Muscle layer of colon (tissue), 2 donors: Measurements from ENCODE around the gene CAP2.
"Not testable (repeated sequence)": the region's sequence is repeated elsewhere in the genome, so short reads cannot be mapped to it uniquely, and the experiment has no call there.

ENCODE experiments used
- H3K27ac ChIP-seq: one replicate; pipeline ENCODE4 v1.7.0; 2013; ENCODE audit warnings: low read depth, mild to moderate bottlenecking, low read length, moderate library complexity
- H3K27me3 ChIP-seq, 2 donors: one replicate each; pipeline ENCODE4 v1.7.0; 2013; ENCODE audit warnings: low read length in 2 of 2, mild to moderate bottlenecking in 2 of 2; ENCODE audit not compliant: insufficient read depth in 2 of 2, control insufficient read depth in 1 of 2
- H3K36me3 ChIP-seq: one replicate; pipeline ENCODE4 v1.7.0; 2013; ENCODE audit warnings: mild to moderate bottlenecking, low read length; ENCODE audit not compliant: insufficient read depth
- H3K4me1 ChIP-seq: one replicate; pipeline ENCODE4 v1.7.0; 2013; ENCODE audit warnings: mild to moderate bottlenecking, low read length; ENCODE audit not compliant: insufficient read depth
- H3K4me3 ChIP-seq, 2 donors: one replicate each; pipeline ENCODE4 v1.7.0; 2013; ENCODE audit warnings: low read length in 2 of 2, low read depth in 1 of 2, mild to moderate bottlenecking in 1 of 2, moderate library complexity in 1 of 2
- H3K9ac ChIP-seq: one replicate; pipeline ENCODE4 v1.7.0; 2013; ENCODE audit warnings: low read length
- H3K9me3 ChIP-seq: one replicate; pipeline ENCODE4 v1.7.0; 2013; ENCODE audit warnings: mild to moderate bottlenecking, low read length
- donor health status: abdominal sarcoma.
- donor health status: Adenocarcinoma of cecum.

Gene CAP2

DNA sequence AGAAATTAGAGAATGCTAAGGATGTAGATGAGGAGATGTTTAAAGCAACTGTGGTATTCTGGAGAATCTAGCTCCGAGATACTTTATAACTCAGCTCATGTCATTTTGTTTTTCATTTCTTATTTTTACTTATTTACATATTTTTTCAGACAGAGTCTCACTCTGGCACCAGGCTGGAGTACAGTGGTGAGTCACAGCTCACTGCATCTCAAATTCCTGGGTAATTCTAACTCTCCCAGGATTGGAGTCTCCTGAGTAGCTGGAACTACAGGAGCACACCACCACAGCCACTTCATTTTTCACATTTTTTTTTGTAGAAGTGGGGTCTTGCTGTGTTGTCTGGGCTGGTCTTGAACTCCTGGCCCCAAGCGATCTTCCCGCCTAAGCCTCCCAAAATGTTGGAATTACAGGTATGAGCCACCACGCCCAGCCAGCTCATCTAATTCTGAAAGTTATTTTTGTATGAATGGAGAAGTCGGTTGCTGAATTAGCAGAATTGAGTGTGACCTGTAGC lies 112.4 kb downstream of the CAP2 start:
- Histone ChIP-seq H3K27me3 (no peaks in the 10 kb centered on the region), H3K4me3 (no peak overlapping the region), H3K36me3 (no peaks in the 10 kb centered on the region), H3K4me1 (peaks cover 21% of the 10 kb centered on the region), H3K27ac (no peak overlapping the region), H3K9me3 (no peaks in the 10 kb centered on the region), H3K9ac (no peak overlapping the region)

- H3K27me3 ChIP-seq = no peaks in the 10 kb centered on the region
- H3K9ac ChIP-seq = no peak overlapping the region
- H3K4me1 ChIP-seq = peaks cover 20% of the 10 kb centered on the region
- H3K4me3 ChIP-seq = no peak overlapping the region
- H3K9me3 ChIP-seq = no peaks in the 10 kb centered on the region
- no peaks in the 10 kb centered on the region for H3K36me3 ChIP-seq
- no peak overlapping the region for H3K27ac ChIP-seq
Observed at GRCh38 chr6:17506531-17506930, 113.1 kb downstream of the CAP2 start.

DNA sequence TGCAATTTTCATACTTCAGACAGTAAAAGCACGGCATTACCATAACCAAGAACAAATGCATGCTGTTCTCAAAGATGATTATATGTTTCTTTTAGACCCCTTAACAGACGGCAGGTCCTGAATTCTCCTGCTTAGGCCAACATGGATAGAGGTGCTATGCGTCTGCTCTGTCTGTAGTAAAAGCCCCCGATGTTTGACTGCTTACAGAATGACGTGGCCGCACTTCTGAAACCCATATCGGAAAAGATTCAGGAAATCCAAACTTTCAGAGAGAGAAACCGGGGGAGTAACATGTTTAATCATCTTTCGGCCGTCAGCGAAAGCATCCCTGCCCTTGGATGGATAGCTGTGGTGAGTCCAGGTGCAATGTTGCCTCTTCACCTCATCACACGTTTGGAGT lies 113.6 kb downstream of the CAP2 start:
- H3K9me3 ChIP-seq = no peaks in the 10 kb centered on the region
- no peaks in the 10 kb centered on the region for H3K27me3 ChIP-seq
- no peaks in the 10 kb centered on the region for H3K36me3 ChIP-seq
- no peak overlapping the region for H3K27ac ChIP-seq
- peaks cover 15% of the 10 kb centered on the region for H3K4me1 ChIP-seq
- H3K4me3 ChIP-seq = no peak overlapping the region
- H3K9ac ChIP-seq = no peak overlapping the region

DNA sequence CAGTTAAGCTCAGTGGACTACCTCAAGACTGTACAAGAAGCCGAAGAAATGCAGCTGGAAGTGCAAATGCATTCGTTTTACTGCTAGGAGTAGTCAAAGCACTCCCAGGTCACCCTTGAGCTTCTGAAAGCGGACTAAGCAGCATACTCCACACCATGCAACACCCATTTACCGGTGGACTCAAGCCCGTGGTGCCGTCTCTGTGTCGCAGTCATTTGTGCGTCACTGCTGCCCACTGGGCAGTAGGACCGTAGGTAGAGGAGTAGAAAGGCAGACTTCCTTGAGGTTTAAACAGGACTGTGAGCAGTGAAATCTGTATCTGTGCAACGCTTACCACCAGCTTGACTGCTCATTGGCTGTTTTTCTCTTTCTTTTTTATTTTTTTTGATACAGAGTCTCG lies 117.7 kb downstream of the CAP2 start:
- Histone ChIP-seq H3K9me3 (no peaks in the 10 kb centered on the region), H3K9ac (no peak overlapping the region), H3K27me3 (no peaks in the 10 kb centered on the region), H3K4me3 (no peak overlapping the region), H3K4me1 (no peaks in the 10 kb centered on the region), H3K36me3 (peaks cover 8% of the 10 kb centered on the region), H3K27ac (no peak overlapping the region)

- Histone ChIP-seq H3K36me3 (peaks cover 8% of the 10 kb centered on the region), H3K9me3 (no peaks in the 10 kb centered on the region), H3K27me3 (no peaks in the 10 kb centered on the region), H3K4me1 (no peaks in the 10 kb centered on the region), H3K27ac (no peak overlapping the region), H3K4me3 (no peak overlapping the region), H3K9ac (no peak overlapping the region)
Observed at GRCh38 chr6:17511580-17511979, 118.2 kb downstream of the CAP2 start.

GRCh38 chr6:17519120-17519519 lies 125.7 kb downstream of the CAP2 start:
- H3K4me3 ChIP-seq = no peak overlapping the region
- H3K4me1 ChIP-seq = no peaks in the 10 kb centered on the region
- no peaks in the 10 kb centered on the region for H3K9me3 ChIP-seq
- no peak overlapping the region for H3K27ac ChIP-seq
- peaks cover under 1% of the 10 kb centered on the region for H3K36me3 ChIP-seq
- no peaks in the 10 kb centered on the region for H3K27me3 ChIP-seq
- no peak overlapping the region for H3K9ac ChIP-seq

DNA sequence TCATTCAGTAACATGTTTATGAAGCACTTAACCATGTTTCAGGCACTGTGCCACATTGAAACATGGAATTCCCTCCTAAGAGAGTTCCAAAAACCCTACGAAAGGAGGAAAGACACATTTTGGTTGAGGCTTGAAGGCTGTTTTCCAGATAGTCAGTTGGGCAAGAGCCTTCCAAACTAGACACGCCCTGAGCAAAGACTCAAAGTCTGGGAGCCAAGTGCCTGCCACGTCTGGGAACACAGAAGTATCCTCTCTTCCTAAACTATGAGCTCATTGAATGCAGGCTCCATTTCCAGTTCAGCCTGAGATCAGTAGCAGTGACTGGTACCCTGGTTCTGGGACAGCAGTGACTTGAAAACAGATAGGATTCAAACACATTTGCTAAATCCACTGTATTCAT lies 132.2 kb downstream of the CAP2 start:
- no peak overlapping the region for H3K4me3 ChIP-seq
- no peaks in the 10 kb centered on the region for H3K4me1 ChIP-seq
- no peaks in the 10 kb centered on the region for H3K36me3 ChIP-seq
- H3K9ac ChIP-seq = no peak overlapping the region
- no peak overlapping the region for H3K27ac ChIP-seq
- no peaks in the 10 kb centered on the region for H3K9me3 ChIP-seq
- no peaks in the 10 kb centered on the region for H3K27me3 ChIP-seq

DNA sequence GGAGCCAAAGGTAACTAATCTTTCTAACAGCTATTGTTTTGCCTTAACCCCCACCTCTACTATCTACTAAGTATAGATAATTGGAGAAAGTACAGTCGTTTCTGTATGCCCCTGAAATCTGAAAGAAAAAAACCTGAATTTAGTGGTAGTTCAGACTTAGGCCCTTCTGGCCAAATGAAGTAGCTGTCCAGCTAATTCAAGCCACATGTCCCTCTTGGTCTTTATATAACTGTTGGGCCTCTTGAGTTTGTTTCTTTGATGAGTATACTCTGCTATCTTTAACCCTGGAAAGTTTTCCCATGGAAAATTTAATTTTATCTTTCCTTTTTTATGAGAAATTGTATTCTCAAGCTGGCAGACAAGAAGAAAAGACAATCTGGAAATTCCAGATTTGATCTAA lies 133.7 kb downstream of the CAP2 start:
- H3K4me3 ChIP-seq = no peak overlapping the region
- H3K36me3 ChIP-seq = no peaks in the 10 kb centered on the region
- no peaks in the 10 kb centered on the region for H3K4me1 ChIP-seq
- H3K27ac ChIP-seq = no peak overlapping the region
- H3K9me3 ChIP-seq = no peaks in the 10 kb centered on the region
- H3K9ac ChIP-seq = no peak overlapping the region
- H3K27me3 ChIP-seq = no peaks in the 10 kb centered on the region

- Histone ChIP-seq H3K27ac (no peak overlapping the region), H3K27me3 (no peaks in the 10 kb centered on the region), H3K9me3 (no peaks in the 10 kb centered on the region), H3K36me3 (no peaks in the 10 kb centered on the region), H3K9ac (no peak overlapping the region), H3K4me3 (no peak overlapping the region), H3K4me1 (no peaks in the 10 kb centered on the region)
Observed at GRCh38 chr6:17530321-17530835, 137.0 kb downstream of the CAP2 start.

DNA sequence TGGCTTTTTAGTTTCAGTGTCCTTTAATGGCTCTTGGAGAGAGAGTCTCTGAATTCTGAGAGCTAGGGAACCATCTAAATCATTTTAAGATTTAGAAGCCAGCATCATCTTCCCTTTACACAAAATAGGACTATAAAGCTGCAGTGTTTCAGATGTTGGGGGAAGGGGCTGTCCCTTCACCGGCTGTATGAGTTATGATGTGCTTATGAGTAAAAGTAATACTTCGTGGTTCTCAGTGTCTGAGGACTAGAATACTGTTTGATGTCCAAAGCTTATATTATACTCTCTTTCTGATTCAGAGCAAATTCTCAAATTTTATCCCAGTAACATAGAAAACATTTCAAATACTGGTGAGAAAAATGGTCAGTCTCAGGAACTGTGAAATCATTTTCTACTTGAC lies 143.2 kb downstream of the CAP2 start:
- Histone ChIP-seq H3K27ac (no peak overlapping the region), H3K4me1 (no peaks in the 10 kb centered on the region), H3K9ac (no peak overlapping the region), H3K9me3 (no peaks in the 10 kb centered on the region), H3K36me3 (no peaks in the 10 kb centered on the region), H3K4me3 (no peak overlapping the region), H3K27me3 (no peaks in the 10 kb centered on the region)

- Histone ChIP-seq H3K27ac (no peak overlapping the region), H3K4me3 (no peak overlapping the region), H3K27me3 (no peaks in the 10 kb centered on the region), H3K9me3 (no peaks in the 10 kb centered on the region), H3K4me1 (no peaks in the 10 kb centered on the region), H3K36me3 (peaks cover 16% of the 10 kb centered on the region), H3K9ac (no peak overlapping the region)
Observed at GRCh38 chr6:17542243-17542642, 148.8 kb downstream of the CAP2 start.

DNA sequence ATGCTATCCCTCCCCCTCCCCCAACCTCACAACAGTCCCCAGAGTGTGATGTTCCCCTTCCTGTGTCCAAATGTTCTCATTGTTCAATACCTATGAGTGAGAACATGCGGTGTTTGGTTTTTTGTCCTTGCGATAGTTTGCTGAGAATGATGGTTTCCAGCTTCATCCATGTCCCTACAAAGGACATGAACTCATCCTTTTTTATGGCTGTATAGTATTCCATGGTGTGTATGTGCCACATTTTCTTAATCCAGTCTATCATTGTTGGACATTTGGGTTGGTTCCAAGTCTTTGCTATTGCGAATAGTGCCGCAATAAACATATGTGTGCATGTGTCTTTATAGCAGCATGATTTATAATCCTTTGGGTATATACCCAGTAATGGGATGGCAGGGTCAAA lies 152.3 kb downstream of the CAP2 start:
- not testable (repeated sequence) for H3K9ac ChIP-seq, H3K27me3 ChIP-seq, H3K27ac ChIP-seq, H3K9me3 ChIP-seq, H3K4me3 ChIP-seq, H3K4me1 ChIP-seq
- peaks cover 16% of the 10 kb centered on the region for H3K36me3 ChIP-seq
